Stimulated activated CD4-positive, alpha-beta T cell treated with anti-CD3 and anti-CD28 coated beads, Interleukin-1b, Interleukin-23, amount 100 ng/mL, for 24 hours (primary cell): ENCODE measurements around the gene RUVBL1.

Source experiments
- DNase-seq, 4 experiments: peaks; one replicate each; pipeline ENCODE4 v3.0.0-alpha.2; 2020; ENCODE audit warnings: low read depth in 4 of 4, low spot score in 1 of 4

RUVBL1 gene

DNA sequence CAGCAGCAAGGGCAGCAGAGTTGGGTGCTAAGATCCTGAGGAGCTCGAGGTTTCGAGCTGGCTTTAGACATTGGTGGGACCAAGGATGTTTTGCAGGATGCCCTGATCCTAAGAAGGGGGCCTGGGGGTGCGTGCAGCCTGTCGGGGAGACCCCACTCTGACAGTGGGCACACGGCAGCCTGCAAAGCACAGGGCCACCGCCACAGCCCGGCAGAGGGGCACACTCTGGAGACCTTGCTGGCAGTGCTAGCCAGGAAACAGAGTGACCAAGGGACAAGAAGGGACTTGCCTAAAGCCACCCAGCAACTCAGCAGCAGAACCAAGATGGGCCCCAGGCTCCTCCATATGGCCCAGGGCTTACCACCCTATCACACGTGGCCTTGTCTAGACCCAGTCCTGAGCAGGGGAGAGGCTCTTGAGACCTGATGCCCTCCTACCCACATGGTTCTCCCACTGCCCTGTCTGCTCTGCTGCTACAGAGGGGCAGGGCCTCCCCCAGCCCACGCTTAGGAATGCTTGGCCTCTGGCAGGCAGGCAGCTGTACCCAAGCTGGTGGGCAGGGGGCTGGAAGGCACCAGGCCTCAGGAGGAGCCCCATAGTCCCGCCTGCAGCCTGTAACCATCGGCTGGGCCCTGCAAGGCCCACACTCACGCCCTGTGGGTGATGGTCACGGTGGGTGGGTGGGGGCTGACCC, 52.6 kb downstream of the RUVBL1 start:
- no peak for DNase-seq

GRCh38 chr3:128069271-128069670, 54.3 kb downstream of the RUVBL1 start:
- DNase-seq = no peak

- DNase-seq = no peak
Observed at GRCh38 chr3:128068156-128068620, 55.4 kb downstream of the RUVBL1 start.

DNA sequence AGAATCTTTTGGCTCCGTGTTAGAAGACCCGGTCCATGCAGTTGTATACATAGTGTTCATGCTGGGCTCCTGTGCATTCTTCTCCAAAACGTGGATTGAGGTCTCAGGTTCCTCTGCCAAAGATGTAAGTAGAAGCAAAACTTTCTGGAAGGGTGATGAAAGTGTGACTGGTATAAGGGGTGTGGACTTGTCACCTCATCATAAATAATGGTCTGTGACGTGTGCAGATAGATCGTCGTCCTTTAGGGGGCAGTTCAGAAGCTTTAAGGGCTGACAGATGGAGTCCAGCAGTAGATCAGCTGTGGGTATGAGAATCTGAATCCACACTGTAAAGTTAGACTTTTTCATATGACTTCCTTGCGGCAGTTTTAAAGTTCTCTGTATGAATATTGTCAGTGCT, 56.1 kb downstream of the RUVBL1 start:
- no peak for DNase-seq

DNA sequence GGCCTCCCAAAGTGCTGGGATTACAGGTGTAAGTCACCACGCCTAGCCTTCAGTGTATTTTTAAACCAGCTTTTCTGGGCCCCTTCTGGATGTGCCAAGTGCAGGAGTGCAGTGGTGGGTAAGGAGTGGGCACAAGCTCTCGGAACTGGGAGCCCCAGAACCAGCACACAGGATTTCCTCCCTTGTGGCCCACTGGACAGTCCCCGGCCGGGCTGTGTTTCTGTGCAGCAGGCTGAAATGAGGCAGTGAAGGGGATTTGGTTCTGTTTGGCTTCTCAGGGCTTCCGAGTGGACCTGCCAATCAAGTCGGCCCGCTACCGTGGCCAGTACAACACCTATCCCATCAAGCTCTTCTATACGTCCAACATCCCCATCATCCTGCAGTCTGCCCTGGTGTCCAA, 56.9 kb downstream of the RUVBL1 start:
- DNase-seq = no peak

- DNase-seq = no peak
Observed at GRCh38 chr3:128066114-128066513, 57.5 kb downstream of the RUVBL1 start.

- no peak for DNase-seq
Observed at GRCh38 chr3:128064962-128065361, 58.6 kb downstream of the RUVBL1 start.

DNA sequence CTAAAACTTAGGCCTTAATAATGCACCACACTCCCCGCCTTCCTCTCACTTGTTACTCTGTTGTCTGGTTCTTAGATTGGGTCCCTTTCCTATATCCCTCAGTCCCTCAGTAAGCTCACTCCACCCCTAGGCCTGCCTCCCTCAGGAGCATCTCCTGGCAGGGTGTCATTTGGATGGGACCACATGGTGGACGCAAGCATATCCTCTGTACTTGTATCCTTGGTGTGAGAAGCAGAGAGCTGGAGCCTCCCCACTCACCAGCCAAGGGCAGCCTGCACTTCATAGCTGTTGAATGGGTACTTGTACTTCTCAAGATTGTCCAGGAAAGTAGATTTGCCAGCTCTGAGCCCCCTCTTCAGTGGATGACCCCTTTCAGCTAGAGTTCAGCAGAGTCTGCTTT, 59.7 kb downstream of the RUVBL1 start:
- DNase-seq = no peak

- DNase-seq = no peak
Observed at GRCh38 chr3:128062033-128062745, 61.4 kb downstream of the RUVBL1 start.

GRCh38 chr3:128060473-128061381, 62.9 kb downstream of the RUVBL1 start:
- DNase-seq = no peak

GRCh38 chr3:128056258-128056657, 67.4 kb downstream of the RUVBL1 start:
- no peak for DNase-seq

DNA sequence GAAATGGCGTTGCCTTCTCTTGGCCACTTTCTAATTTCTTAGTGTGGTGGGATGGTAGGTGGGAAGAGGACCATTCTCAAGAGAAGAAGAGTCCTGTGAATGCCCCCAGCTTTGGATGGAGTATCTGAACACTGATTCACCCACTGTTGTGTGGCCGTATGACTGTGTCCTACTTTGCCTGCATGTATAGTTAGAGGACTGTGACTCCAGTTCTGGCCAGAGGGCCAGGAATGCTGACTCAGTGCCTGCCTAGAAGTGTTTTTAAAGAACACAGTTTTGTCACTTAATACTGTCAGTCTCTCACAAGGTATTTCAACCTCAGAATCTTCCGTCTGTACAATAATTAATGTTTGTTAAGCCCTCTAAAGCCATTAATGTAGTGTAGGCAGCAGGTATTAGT, 69.2 kb downstream of the RUVBL1 start:
- DNase-seq = no peak

DNA sequence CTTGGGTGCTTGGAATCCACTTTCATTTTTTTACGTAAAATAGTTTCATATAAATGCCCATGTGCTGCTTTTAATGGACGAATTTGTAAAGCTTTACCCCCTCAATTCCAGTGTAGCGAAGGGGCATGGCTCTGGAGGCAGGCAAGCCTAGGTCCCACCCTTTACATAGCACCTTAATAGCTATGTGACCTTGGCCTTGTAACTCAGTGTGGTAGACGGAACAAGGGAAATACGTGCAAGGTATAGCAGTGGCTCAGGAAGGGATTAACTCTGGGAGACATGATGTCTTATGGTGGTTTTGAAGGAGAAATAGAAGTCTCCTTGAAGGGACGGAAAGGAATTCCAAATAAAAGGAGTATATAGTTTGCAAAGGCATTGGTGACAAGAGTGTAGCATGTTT, 70.0 kb downstream of the RUVBL1 start:
- no peak for DNase-seq

- no peak for DNase-seq
Observed at GRCh38 chr3:128052595-128053351, 70.8 kb downstream of the RUVBL1 start.

DNA sequence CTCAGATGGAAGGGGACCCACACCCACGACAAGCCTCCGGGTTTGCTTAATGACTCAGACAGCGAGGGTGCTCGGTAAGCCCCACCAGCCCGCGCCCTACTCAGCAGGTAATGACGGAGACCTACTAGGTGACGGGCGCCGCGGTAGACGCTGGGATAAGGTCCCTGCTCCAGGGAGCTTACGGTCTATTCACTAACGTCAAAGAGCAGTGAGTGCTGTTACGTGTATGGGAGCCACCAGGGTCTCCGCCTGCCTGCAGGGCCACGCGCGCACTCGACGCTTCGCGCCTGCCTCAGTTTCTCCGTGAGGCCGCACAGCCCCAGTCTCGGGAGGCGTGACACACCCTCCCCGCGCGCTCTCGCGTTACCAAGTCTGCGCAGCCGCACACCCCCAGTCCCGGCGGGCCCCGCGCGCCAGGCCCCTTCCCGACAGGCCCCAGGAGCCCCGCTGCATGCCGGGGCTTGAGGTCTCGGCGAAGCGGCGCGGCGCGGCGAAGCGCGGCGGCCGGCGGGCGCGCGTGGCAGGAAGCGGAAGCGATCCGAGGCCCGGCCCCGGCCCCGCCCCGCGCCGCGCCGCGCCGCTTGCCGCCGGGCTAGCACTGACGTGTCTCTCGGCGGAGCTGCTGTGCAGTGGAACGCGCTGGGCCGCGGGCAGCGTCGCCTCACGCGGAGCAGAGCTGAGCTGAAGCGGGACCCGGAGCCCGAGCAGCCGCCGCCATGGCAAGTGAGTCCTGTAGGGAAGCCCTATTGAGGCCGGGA, 71.6 kb downstream of the RUVBL1 start, which contains the start of gene SEC61A1:
SEC61A1 (plus strand) TSS at position 601 of the 758 bp plus-strand sequence; CDS start at position 717, 116 bp downstream.
- DNase-seq = peak; percentile 88 to 94 (median 91)

DNA sequence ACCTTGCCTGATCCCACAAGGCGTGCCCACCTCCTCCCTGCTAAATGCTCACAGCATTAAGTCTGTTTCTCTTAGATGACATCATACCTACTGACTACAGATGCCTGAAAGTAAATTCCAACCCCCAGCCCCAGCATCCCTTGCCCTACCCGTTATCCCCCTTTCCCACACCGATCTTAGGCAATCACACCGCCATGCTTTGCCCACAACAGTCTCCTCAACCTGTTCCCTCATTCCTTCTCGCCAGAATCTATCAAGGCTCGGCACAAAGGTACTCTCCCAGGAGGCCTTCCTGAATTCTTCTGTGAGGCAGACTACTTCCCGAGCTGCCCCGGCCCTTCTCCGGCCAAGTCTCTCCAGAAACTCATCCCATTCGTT, 72.2 kb downstream of the RUVBL1 start:
- no peak for DNase-seq

GRCh38 chr3:128050597-128050996, 73.0 kb downstream of the RUVBL1 start:
- no peak for DNase-seq

DNA sequence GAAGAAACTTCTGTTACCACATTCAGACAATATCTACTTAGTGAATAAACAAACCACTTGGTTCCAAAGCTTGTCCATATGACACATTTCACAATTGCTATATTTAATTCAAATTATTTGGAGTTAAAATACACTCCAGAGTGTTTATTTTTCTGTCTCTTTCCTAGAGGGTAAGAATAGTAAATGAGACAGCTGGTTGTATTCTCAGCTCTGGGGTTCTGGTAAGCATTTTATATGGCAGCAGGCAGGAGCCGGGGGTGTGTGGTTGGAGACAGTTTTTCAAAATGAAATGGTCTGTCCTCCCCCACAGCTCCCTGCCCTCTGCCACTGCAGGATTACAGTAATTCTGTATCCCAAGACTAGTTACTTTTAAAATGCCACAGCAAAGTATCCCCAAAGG, 82.3 kb downstream of the RUVBL1 start:
- DNase-seq = no peak

- no peak for DNase-seq
Observed at GRCh38 chr3:128040660-128041059, 83.0 kb downstream of the RUVBL1 start.

DNA sequence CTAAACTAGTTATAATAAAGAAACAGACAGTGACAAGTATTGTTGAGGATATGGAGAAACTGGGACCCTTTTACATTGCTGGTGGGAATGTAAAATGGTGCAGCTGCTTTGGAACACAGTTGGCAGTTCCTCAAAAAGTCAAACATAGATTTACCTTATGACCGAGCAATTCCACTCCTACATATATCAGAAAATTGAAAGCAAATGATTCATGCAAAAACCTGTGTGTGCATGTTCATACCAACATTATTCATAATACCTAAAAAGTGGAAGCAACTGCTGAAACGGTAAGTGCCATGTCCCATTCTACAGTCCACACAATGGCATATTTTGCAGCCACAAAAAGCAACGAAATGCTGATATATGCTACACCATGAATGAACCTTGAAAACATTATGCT, 83.6 kb downstream of the RUVBL1 start:
- no peak for DNase-seq
